Measurements from ENCODE around the gene ENPP3.
"Not testable (repeated sequence)": the region's sequence is repeated elsewhere in the genome, so short reads cannot be mapped to it uniquely, and the experiment has no call there.

ENPP3 gene

GRCh38 chr6:131741688-131742393 lies 104.7 kb downstream of the ENPP3 start:
- DNase-seq: no peak

GRCh38 chr6:131744432-131745287 lies 107.6 kb downstream of the ENPP3 start:
- DNase-seq: no peak

GRCh38 chr6:131745476-131745875 lies 108.4 kb downstream of the ENPP3 start:
- DNase-seq: no peak

GRCh38 chr6:131747821-131748353 lies 110.8 kb downstream of the ENPP3 start:
- no peak for DNase-seq

GRCh38 chr6:131749023-131749422 lies 111.9 kb downstream of the ENPP3 start:
- no peak for DNase-seq

DNA sequence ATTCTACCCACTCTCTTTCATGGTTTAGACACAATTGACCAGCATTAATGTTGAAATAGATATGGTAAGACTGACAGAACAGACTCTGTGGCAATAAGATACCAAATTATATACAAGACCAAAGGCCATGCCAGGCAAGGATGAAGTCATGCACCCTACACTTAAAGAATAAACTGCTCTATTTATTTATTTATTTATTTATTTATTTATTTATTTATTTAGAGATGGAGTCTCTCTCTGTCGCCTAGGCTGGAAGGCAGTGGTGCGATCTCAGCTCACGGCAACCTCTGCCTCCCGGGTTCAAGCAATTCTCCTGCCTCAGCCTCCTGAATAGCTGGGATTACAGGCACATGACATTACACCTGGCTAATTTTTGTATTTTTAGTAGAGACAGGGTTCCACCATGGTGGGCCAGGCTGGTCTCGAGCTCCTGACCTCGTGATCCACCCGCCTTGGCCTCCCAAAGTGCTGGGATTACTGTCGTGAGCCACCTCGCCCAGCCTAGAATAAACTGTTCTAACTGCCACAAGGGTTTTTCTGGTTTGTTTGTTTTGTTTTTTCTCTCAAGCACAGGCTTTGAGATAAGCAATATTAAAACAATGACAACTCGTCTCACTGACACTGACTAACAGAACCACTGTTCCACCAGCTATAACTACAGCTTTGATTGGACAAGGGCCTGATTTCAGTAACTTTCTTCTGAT lies 114.1 kb downstream of the ENPP3 start:
- DNase-seq: not testable (repeated sequence)

GRCh38 chr6:131754088-131754487 lies 117.0 kb downstream of the ENPP3 start:
- no peak for DNase-seq

- no peak for DNase-seq
These were observed 117.8 kb downstream of the ENPP3 start for GRCh38 chr6:131754715-131755567.

DNA sequence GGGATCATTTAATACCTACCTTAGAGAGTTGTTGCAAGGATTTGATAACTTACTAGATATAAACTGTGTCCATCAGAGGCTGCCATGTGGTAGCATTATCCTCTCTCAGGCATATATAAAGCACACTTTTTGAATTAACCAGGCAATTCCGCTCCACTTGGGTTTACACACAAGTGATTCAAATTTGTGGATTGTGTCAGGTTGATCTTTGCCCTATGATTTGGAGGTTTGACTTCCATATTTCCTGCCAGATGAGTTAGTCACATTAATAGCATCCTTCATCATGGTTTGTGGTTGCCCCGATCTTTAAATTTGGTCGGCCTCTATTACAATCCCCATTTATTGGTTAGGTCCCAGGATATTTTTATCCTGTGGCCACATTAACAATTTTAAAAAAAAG lies 118.5 kb downstream of the ENPP3 start:
- no peak for DNase-seq

- no peak for DNase-seq
These were observed 118.9 kb downstream of the ENPP3 start for GRCh38 chr6:131756039-131756438.

GRCh38 chr6:131758920-131759319 lies 121.8 kb downstream of the ENPP3 start:
- no peak for DNase-seq

DNA sequence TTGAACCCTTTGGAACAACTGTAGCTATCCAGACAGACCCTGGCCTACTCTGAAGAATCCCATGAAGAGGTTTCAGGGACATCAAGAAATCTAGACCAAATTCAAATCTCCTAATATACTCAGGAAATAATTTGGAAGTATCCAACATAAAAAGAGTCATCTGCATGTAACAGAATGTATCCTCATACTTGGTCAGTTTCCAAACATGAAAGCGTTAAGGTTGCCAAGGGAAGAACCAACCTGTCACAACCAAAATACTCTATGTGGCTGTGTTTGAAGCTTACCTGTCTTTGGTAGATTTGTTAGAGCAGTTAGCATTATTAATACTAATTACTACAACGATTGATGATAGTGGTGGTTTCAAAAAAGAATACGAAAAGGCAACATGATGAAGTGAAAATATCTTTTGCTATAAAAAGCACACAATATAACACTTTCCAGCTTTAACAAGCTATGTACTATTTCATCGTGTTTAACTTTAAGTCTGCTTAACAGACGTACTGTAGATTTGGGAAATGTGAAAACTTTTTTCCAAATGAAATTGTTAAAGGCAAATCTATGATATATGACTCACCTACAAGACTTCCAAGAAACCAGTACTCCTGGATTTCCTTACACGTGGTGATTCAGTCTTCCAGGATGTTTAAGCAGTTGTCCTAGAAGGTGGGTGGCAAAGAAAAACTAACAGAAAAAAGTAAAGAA lies 124.1 kb downstream of the ENPP3 start:
- DNase-seq: no peak

DNA sequence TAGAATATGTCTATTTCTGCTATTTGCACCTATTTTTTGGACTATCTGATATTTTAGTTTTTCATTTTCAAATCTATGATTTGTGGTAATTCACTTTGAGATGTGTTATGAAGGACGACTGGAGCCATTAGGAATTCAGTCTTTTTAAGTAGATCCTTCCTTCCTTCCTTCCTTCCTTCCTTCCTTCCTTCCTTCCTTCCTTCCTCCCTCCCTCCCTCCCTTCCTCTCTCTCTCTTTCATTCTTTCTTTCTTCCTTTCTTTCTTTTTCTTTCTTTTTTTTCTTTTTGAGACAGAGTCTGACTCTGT lies 124.6 kb downstream of the ENPP3 start:
- no peak for DNase-seq

GRCh38 chr6:131762984-131763383 lies 125.9 kb downstream of the ENPP3 start:
- DNase-seq: no peak

GRCh38 chr6:131763749-131764148 lies 126.6 kb downstream of the ENPP3 start:
- DNase-seq: no peak

DNA sequence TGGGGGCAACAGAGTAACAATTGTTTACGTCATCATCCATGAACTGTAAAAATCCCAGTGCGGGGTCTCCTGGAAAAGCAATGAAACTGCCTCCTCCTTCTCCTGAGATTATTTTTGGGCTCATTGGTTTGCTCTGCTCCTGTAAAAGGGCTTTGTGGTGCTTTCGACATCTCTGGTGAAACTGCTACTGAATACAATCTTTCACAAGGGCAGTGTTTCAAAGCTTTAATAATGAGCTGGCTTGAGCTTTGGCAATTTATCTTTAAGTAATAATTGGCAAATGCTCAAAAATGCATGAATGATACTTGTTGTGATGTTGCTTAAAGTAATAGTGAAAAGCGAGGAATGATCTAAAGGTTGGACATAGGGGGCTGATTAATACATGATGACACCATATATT lies 127.2 kb downstream of the ENPP3 start:
- no peak for DNase-seq

- DNase-seq: no peak
These were observed 128.1 kb downstream of the ENPP3 start for GRCh38 chr6:131765081-131765803.

- no peak for DNase-seq
These were observed 128.7 kb downstream of the ENPP3 start for GRCh38 chr6:131765804-131766135.

GRCh38 chr6:131766631-131767030 lies 129.5 kb downstream of the ENPP3 start:
- DNase-seq: no peak

GRCh38 chr6:131768964-131769363 lies 131.9 kb downstream of the ENPP3 start:
- DNase-seq: no peak

GRCh38 chr6:131769385-131770141 lies 132.5 kb downstream of the ENPP3 start:
- DNase-seq: no peak
